GM21526 (cell line): ENCODE results near the gene ACSS1.

Source experiments
- ATAC-seq: cut with Tn5 transposase; IDR thresholded peaks from one replicate; pipeline ENCODE4 v1.9.1; 2021; ENCODE audit warnings: moderate library complexity; ENCODE audit not compliant: unreplicated experiment, low FRiP score

ACSS1 gene

DNA sequence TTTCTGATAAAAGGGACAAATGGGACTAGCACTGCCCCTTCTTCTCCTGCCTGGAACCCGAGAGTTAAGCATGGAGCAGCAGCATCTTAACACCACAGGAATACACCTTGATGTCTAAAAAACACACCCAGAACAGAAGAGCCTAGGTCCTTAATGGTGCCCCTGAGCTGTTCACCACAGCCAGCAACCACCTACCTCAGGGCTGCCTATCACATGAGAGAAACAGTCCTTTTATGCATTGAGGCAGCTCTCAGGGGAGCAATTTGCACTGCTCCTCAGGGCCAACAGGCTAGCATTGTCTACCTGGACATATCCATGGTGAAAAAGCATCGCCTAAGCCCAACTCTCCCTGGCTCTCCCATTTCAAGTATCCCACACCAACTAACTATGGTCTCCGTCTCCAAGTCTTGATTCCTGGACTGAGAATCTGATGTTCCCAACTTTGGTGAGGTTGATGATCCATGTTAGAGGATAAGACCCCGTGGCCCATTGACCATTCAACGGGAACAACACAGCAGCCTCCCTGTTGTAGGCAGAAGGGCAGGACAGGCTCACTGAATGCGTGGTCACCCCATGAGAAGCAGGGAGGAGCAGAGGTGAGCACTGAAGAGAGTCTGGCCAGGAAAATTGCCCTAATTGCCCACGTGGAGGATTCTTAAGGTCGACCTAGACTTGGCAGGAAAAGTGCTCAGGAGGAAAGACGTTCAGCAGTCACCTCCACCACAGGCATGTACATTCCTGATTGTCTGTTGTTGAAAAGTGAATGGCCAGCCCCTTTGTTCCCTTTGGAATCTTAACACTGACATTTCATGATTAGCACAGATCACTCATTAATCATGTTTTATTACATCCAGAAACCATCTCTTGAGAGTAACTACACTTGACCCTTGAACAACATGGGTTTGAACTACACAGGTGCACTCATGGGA is 61.2 kb downstream of the ACSS1 start:
- no peak for ATAC-seq

- ATAC-seq = no peak
Measured at GRCh38 chr20:24995741-24996448, 62.0 kb downstream of the ACSS1 start.

GRCh38 chr20:24994470-24995368 is 63.2 kb downstream of the ACSS1 start:
- no peak for ATAC-seq

GRCh38 chr20:24994186-24994465 is 63.8 kb downstream of the ACSS1 start:
- ATAC-seq = no peak

DNA sequence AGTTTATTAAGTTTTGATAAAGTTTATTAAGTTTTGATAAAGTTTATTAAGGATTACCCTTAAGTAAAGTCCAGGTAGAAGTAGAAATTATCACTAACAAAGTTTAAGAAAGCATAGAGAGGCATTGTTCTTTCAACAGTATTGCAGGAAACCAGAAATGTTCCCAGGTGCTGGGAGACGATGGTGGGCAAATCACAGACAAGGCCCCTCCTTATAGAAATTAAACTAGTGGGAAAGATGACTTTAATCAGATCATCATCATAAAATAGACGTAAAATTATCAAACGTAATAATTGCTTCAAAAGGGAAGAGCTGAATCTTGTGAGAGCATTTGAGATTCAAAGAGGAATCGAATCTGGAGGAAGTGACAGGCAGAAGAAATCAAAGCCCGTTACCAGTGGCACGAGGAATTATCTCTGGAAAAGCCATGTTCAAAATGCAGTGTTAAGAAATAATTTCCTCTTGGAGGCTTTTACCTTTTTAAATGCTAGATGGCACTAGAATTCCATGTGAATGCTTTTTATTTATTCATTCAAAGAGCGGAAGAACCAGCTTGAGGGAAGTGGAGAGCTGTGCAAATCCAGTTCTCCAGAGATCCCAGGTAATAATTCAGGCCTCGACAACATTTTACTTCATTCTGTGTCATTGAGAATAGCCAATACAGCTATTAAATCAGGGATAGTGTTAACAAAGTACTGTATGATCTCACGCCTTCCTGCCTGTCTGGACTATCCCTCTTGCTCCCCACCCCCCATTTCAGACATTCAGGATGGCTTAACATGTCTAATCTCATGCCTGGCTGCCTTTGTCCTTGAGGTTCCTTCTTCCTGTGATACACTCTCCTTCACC is 64.4 kb downstream of the ACSS1 start:
- ATAC-seq = no peak

- peak; percentile 96 for ATAC-seq
Measured at GRCh38 chr20:24992487-24993205, 65.3 kb downstream of the ACSS1 start, which contains the start of gene APMAP. Gene APMAP, minus strand, starts transcription at chr20:24992751. Its CDS starts 63 bp downstream, at chr20:24992688.

DNA sequence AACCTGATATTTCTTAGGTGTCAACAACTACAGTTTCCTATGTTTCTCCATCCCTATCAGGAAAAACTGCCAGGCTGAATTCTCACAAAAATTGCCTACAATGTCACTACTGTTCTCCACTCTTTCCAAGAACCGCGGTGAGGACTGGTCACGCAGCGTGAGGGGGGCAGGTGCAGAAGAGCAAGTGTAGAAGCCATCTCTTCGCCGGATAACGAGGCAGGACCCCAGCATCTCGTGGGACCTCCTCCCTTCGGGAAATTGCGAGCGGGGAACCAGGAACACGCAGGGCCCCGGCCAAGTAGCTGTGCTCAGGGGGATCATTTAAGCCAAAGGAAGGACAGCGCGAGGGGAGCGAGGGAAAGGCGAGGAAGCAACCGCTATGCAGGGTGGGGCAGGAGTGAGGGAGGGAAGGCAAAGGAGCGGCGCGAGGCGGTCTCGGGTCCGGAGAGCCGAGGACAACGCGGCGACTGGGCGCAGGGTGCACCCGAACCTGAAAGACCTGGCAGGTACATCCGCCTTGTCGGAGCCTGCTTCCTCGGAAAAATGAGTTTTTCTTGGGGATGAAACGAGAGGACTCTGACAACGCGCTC is 65.9 kb downstream of the ACSS1 start:
- ATAC-seq = peak; percentile 26

DNA sequence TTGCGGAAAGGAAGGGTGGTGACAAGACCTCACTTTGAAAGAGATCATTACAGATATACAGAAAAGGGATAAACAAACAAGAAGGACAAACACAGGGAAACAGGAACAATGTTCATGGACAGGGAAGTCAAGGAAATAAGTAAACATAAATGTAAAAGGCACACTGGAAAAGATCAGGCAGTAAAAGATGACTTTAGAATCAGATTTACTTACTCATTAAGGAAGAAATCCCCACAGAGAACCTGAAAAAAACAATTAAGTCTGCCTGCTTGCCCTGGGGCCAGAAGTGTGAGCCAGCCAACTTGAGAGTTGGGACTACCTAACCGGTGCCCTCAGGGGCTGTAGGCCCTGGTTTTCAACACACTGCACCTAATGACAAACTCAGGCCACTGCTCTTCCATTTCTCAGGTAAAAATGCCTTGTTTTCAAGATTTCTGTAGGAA is 67.1 kb downstream of the ACSS1 start:
- ATAC-seq = no peak

DNA sequence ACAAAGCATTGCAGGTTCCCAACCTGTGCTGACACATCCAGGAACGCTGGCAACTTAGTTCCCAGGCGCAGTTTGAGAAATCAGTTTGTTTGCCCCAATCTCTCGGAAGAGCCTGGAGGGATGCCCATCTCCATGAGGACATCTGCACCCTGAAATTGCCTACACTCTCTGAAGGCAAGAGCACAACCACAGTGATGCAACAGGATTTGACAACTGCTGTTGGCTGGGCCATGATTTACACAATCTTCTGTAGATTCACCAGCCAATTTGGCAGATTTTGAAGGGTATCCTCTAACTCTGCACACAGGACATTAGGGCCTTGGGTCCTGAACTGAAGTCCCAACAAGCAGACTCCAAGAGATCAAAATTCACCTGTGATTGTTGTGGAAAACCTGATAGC is 68.8 kb downstream of the ACSS1 start:
- no peak for ATAC-seq

- ATAC-seq = no peak
Measured at GRCh38 chr20:24987873-24988835, 69.8 kb downstream of the ACSS1 start.

GRCh38 chr20:24987244-24987643 is 70.7 kb downstream of the ACSS1 start:
- no peak for ATAC-seq

- ATAC-seq = no peak
Measured at GRCh38 chr20:24986436-24987015, 71.4 kb downstream of the ACSS1 start.

DNA sequence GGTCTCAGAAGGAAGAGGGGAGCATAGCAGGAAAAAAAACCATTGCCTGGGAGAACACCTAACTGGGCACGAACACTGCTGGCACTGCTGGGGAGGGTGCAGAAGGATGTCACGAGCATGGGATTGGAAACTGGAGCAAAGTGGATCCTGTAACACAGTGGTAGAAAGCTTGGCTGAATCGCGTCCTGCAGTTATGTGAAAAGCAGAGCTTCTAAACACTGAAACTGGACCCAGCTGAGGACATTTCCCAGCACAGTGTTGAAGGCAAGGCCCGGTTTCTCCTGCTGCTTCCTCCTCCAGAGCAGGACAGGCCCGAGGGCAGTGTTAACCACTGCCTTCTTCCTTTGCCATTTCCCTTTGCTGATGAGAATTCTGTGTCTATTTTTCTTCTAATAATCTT is 72.1 kb downstream of the ACSS1 start:
- no peak for ATAC-seq

DNA sequence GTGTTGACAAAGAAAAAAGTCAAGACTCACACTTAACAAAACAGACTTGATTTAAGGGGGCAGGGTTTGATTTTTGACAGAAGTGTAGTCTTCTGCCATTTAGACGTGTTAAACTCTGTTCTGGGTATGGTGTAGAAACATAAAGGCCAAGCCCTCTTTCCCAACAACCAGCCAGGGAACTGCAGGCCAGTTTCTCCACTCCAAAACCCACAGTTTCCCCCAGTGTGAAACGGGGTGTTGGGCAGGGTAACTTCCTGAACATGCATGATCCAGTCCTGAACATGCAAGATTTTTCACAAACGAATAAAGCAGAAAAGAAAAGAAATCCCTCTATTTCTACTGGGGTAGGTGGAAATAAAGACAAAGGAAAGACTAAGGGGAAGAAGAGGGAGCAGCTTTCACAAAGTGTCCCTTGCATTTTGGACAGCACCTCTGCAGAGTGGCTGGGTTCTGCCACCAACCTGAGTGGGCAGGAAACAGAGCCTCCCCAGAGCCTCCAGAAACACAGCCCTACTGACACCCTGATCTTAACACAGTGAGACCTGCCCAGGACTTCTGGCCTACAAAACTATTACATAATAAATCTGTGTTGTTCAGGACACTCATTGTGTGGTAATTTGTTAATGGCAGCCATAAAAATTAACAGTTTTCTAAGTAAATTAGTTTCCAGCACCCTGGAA is 72.8 kb downstream of the ACSS1 start:
- no peak for ATAC-seq

- ATAC-seq = no peak
Measured at GRCh38 chr20:24983896-24984295, 74.0 kb downstream of the ACSS1 start.

- ATAC-seq = no peak
Measured at GRCh38 chr20:24981790-24982189, 76.1 kb downstream of the ACSS1 start.

DNA sequence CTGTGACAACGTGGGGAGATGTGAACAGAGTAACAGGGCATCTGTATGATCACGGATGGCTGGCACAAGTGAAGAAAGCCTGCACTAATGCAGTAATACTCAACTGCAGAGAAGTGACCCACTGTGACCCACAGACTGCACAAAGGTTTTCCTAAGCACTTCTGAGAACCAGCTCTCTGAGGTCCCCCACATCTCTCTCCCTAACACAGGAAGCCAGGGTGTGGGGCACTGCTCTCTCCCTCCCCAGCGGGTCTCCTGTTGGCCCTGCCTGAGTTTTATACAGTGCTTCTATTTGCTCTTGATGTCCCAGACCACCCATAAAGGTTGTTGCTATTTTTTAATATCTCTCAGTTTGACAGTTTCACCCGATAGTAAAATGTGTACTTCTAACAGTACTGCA is 76.7 kb downstream of the ACSS1 start:
- ATAC-seq = no peak
